Measurements from ENCODE around the gene METTL25B.

DNA sequence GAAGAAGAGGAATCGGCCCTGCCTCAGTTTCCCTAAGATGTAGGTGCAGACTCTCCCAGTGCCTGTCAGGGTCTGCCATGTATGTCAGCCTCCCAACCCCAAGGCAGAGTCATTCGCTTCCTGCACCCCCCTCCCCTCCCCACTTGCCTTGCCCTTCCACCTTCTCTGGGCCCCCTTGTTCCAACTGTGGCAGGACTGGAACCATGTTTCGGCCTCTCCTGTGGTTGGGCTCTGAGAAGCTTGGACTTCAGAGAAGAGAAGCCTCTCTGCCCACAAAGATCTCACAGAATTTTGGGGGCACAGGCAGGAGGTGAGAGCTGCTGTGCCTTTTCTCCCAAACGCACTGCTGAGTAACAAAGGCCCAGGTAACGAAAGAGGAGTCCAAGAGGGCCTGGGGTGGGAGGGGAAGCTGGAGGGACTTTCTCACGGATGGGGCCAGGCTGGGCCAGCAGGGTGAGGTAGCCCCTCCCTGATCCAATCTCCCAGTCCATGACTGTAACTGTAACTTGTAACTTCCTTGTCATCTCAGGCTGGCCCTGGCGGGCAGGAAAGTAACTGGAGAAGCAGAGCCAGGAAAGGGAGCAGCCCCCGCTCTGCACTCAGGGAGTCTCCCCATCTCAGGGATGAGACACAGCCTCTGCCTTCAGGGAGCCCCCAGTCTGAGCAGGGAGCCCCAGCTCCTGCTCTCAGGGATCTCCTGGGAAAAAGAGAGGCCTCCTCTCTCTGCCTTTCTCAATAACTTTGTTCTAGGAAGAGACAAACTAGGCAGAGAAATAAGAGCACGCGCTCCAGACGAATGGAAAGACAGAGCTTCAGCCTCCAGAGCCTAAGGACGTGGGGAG lies 34.2 kb upstream of the METTL25B start:
- TF ChIP-seq, protein P1, sequence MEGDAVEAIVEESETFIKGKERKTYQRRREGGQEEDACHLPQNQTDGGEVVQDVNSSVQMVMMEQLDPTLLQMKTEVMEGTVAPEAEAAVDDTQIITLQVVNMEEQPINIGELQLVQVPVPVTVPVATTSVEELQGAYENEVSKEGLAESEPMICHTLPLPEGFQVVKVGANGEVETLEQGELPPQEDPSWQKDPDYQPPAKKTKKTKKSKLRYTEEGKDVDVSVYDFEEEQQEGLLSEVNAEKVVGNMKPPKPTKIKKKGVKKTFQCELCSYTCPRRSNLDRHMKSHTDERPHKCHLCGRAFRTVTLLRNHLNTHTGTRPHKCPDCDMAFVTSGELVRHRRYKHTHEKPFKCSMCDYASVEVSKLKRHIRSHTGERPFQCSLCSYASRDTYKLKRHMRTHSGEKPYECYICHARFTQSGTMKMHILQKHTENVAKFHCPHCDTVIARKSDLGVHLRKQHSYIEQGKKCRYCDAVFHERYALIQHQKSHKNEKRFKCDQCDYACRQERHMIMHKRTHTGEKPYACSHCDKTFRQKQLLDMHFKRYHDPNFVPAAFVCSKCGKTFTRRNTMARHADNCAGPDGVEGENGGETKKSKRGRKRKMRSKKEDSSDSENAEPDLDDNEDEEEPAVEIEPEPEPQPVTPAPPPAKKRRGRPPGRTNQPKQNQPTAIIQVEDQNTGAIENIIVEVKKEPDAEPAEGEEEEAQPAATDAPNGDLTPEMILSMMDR (IDR thresholded peaks at IDR 0.05 in 4 of 5, conservative IDR thresholded peaks at IDR 0.05 in 1 of 5), result no peak
- no peak for TF ChIP-seq POLR2A (IDR thresholded peaks at IDR 0.05)
